Naive thymus-derived CD8-positive, alpha-beta T cell (primary cell): ENCODE data around the gene ADNP. TPM values are rescaled to one million over a fixed set of nuclear protein-coding genes. Genes with fewer than 3 reads are reported as not detected.

Experiments used
- ATAC-seq, 2 donors: fragments of 150-1000 bp; cut with Tn5 transposase in 1 of 2; sonication (Bioruptor Pico), chemical (Tn5 transposase) in 1 of 2; 1 replicate in 1 of 2; 2 replicates in 1 of 2; pipeline ENCODE4 v1.10.0; 2021; ENCODE audit warnings: mild to moderate bottlenecking in 2 of 2, moderate library complexity in 2 of 2
- POLR2A ChIA-PET: fragments of 350-600 bp; sonication (Branson Sonifier 250); formaldehyde crosslinking; loops from one replicate; lab custom pipeline; 2021; ENCODE audit warnings: antibody characterized with exemption; lab: Charles Lee
- DNase-seq, 10 donors: peaks; one replicate each; pipeline versions ENCODE4 v3.0.0 to v3.0.0-alpha.2; 2020 to 2022
- H3K27ac Mint-ChIP-seq, 10 donors: one replicate each; pipeline ENCODE4 v1.8.0; 2020 to 2022; ENCODE audit warnings: mild to moderate bottlenecking in 10 of 10, mixed read lengths in 10 of 10, moderate library complexity in 4 of 10, inconsistent platforms in 1 of 10
- H3K27me3 Mint-ChIP-seq, 5 donors: one replicate each; pipeline ENCODE4 v1.8.0; 2021 to 2022; ENCODE audit warnings: mixed read lengths in 5 of 5
- H3K36me3 Mint-ChIP-seq, 3 donors: one replicate each; pipeline ENCODE4 v1.8.0; 2020 to 2022; ENCODE audit warnings: mixed read lengths in 3 of 3, mild to moderate bottlenecking in 2 of 3, inconsistent platforms in 1 of 3
- H3K4me1 Mint-ChIP-seq, 4 donors: one replicate each; pipeline ENCODE4 v1.8.0; 2021 to 2022; ENCODE audit warnings: mixed read lengths in 4 of 4
- H3K4me3 Mint-ChIP-seq, 10 donors: one replicate each; pipeline ENCODE4 v1.8.0; 2020 to 2022; ENCODE audit warnings: mild to moderate bottlenecking in 10 of 10, mixed read lengths in 10 of 10, moderate library complexity in 6 of 10, inconsistent platforms in 1 of 10
- H3K9me3 Mint-ChIP-seq, 9 donors: one replicate each; pipeline ENCODE4 v1.8.0; 2020 to 2022; ENCODE audit warnings: mixed read lengths in 9 of 9, mild to moderate bottlenecking in 3 of 9, inconsistent platforms in 1 of 9, moderate library complexity in 1 of 9
- polyA plus RNA-seq, 3 donors: library from polyadenylated mRNA; unstranded; fragments of 300-500 nt; fragmentation: Illumina TruSeq; gene quantifications; one replicate each; pipeline ENCODE4 v1.2.3, GENCODE V29; 2021
- total RNA-seq, 8 experiments: library from RNA in 2 of 8; stranded (reverse) in 2 of 8; gene quantifications; one replicate each; pipeline ENCODE4 v1.2.3 and lab custom pipeline; 2021 to 2026

ADNP gene
- total and polyA plus RNA-seq, 5 experiments from 2014 or later: 6.3 to 73.8 (median 10.9) TPM

GRCh38 chr20:50877232-50877743, 53.9 kb downstream of the ADNP start:
- Mint-ChIP-seq H3K4me1 (peaks cover 0 to 3% (median 1%) of the 10 kb centered on the region in 4 donors), H3K4me3 (no peak overlapping the region), H3K27me3 (no peaks in the 10 kb centered on the region), H3K36me3 (peaks cover 0 to 57% (median 7%) of the 10 kb centered on the region in 3 donors), H3K27ac (peak overlapping the region in 2 of 10 donors; percentile 29 to 74), H3K9me3 (no peaks in the 10 kb centered on the region)
- ATAC-seq (no peak), DNase-seq (no peak)
- POLR2A ChIA-PET: interaction anchor here (0.6 kb wide), 1 partner anchor 61 kb away, joined by 6 read pairs; no protein-coding TSS in a partner anchor

- H3K36me3 Mint-ChIP-seq: peaks cover 0 to 52% (median 5%) of the 10 kb centered on the region in 3 donors
These were observed 54.4 kb downstream of the ADNP start for GRCh38 chr20:50876816-50877215.

GRCh38 chr20:50876063-50876685, 55.1 kb downstream of the ADNP start:
- Mint-ChIP-seq H3K4me1 (peaks cover 0 to 3% (median 1%) of the 10 kb centered on the region in 4 donors), H3K27me3 (no peaks in the 10 kb centered on the region), H3K36me3 (peaks cover 0 to 50% (median 5%) of the 10 kb centered on the region in 3 donors), H3K27ac (peak overlapping the region in 2 of 10 donors; percentile 58 to 69), H3K9me3 (no peaks in the 10 kb centered on the region), H3K4me3 (no peak overlapping the region)
- ATAC-seq (no peak), DNase-seq (no peak)
- POLR2A ChIA-PET: no interaction called here

More at GRCh38 chr20:50876816-50877215, 54.4 kb downstream of the ADNP start:
- no peak overlapping the region for H3K4me3 Mint-ChIP-seq
- no peaks in the 10 kb centered on the region for H3K27me3 Mint-ChIP-seq
- POLR2A ChIA-PET: interaction anchor here (0.6 kb wide), 1 partner anchor 60 kb away, joined by 6 read pairs; no protein-coding TSS in a partner anchor
- ATAC-seq (no peak), DNase-seq (no peak)
- peak overlapping the region in 1 of 10 donors; percentile 52 for H3K27ac Mint-ChIP-seq
- H3K4me1 Mint-ChIP-seq: peaks cover 0 to 3% (median 1%) of the 10 kb centered on the region in 4 donors
- no peaks in the 10 kb centered on the region for H3K9me3 Mint-ChIP-seq

DNA sequence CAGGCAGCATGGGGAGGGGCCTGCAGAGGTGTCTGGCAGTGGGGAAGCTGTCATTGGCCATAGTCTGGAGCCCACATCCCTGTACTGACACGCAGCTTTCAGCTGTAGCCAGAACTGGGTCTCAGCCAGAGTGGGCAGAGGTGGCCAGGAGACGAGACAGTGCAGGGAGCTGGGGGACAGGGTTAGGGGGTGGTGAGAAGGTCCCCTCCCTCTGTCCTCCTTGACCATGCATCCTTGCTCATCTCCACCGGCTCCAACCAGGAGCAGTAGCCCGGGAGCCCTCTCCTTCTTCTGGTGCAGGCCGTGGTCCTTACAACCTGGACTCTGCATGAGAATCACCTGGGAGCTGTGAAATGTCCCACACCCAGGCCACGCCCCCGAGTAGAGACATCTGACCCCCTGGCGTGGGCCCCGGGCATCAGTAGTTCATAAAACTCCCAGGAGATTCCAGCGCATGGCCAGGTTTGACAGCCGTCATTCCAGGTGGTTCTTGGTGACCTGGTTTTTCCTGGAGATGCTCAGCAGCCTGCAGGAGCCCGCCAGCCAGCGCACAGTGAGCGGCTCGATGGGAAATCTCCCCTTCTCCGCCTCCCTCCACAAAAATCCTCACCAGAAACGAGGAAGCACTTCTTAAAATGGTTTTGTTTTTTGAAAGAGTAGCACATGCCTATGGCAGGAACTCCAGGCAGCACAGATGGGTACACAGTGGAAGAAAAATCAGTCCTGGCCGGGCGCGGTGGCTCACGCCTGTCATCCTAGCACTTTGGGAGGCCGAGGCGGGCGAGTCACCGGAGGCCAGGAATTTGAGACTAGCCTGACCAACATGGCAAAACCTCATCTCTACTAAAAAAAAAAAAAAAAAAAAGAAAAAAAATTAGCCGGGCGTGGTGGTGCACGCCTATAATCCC, 56.2 kb downstream of the ADNP start:
- no peaks in the 10 kb centered on the region for H3K9me3 Mint-ChIP-seq
- peaks cover 0 to 3% (median 1%) of the 10 kb centered on the region in 4 donors for H3K4me1 Mint-ChIP-seq
- peaks cover 0 to 50% (median 5%) of the 10 kb centered on the region in 3 donors for H3K36me3 Mint-ChIP-seq
- no peak for DNase-seq
- no peak overlapping the region for H3K4me3 Mint-ChIP-seq
- no peak for ATAC-seq
- peak overlapping the region in 1 of 10 donors; percentile 12 for H3K27ac Mint-ChIP-seq
- POLR2A ChIA-PET: no interaction called here
- no peaks in the 10 kb centered on the region for H3K27me3 Mint-ChIP-seq

DNA sequence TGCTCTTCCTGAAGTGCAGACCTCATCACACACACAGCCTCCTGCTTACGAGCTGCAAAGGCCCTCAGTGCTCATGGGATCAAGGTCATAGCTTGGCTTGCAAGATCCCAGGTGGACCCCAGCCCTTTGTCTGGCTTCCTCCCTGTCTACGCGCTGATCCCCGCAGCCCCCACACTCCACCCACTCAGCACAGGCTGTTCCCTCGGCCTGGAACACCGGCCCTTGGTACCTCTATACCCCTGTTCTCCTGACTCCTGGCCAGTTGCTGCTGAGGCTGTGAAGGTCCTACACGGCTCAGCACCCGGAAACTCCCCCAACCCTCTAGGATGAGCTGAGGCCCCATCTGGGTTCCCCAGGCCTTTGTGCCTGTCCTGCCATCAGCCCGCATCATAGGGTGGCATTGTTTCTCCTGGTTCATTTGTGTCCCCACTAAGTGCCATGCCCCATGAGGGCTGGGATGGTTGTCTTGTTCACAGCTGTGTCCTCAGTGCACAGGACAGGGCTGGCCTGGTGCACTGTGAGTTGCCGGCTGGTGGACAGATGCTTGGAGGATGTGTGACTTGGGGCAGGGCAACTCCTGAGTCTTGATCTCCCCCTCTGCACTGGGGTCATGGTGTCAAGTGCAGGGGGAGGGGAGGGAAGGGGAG, 57.0 kb downstream of the ADNP start:
- peaks cover 0 to 45% (median 5%) of the 10 kb centered on the region in 3 donors for H3K36me3 Mint-ChIP-seq
- peaks cover 0 to 5% (median 0%) of the 10 kb centered on the region in 4 donors for H3K4me1 Mint-ChIP-seq
- POLR2A ChIA-PET: no interaction called here
- no peaks in the 10 kb centered on the region for H3K9me3 Mint-ChIP-seq
- no peaks in the 10 kb centered on the region for H3K27me3 Mint-ChIP-seq
- H3K27ac Mint-ChIP-seq: peak overlapping the region in 4 of 10 donors; percentile 12 to 80 (median 63)
- no peak overlapping the region for H3K4me3 Mint-ChIP-seq
- no peak for ATAC-seq
- no peak for DNase-seq

DNA sequence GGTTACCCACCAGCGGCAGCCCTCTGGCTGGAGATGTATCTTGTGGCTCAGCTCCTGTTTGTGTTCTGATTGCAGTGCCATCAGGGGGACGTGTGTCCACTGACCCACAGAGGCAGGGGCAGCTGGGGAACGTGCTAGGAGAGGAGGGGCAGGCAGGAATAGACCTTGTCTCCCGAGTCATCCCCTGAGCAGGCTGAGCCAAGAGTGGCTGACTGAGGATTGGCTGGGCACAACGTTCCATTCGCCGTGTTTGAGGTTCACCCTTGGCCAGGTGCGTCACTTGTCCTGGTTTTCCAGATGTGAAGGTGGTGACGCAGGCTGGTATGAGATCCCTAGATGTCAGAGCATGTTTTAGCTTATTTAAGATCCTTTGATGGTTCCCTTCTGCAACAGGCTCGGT, 57.7 kb downstream of the ADNP start:
- Mint-ChIP-seq H3K4me3 (no peak overlapping the region), H3K9me3 (no peaks in the 10 kb centered on the region), H3K27ac (peak overlapping the region in 4 of 10 donors; percentile 25 to 55 (median 31)), H3K36me3 (peaks cover 0 to 40% (median 5%) of the 10 kb centered on the region in 3 donors), H3K27me3 (no peaks in the 10 kb centered on the region), H3K4me1 (peaks cover 0 to 5% (median under 1%) of the 10 kb centered on the region in 4 donors)
- no peak for ATAC-seq
- POLR2A ChIA-PET: interaction anchor here (1.2 kb wide), 1 partner anchor 58 kb away, joined by 3 read pairs; the partner anchor contains the start of gene ADNP
- no peak for DNase-seq

DNA sequence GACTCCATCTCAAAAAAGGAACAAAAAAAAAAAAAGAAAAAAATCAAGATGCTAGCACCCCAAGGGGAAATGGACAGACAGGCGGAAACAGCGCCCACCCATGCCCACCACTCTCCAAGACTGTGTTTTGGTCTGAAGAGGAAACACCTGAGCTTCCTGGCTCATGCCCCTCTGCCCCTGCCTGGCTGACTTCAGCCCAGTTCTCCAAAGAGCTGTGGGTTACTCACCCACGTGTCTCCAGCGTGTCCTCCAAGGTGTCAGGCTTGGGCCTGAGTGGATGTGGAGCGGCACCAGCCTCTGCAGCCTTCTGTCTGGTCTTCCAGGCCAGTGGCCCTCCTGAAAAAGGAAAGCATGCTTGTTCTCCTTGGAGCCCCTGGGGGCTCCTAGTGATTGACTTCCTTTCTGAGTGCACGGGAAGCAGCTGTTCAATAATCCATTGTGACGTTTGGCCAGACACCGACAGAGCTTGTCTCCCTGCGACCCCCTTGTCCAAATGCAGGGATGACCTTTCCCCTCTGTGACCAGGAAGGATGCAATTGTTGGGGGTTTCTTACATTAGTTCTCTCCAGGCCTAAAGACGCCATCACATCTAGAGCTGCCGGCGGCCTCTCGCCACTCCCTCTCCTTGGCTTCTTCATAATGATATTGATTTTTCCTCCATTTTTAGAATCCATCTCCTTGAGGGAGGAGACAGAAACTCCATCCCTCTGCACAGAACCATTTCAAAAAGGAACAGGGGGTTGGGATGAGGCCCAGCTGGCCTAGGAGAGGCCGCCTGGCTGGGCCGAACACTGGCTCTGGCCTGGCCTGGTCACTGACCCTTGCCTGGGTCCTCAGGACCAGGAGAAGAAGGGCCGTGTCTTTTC, 58.4 kb downstream of the ADNP start:
- Mint-ChIP-seq H3K4me3 (no peak overlapping the region), H3K4me1 (peaks cover 0 to 5% (median under 1%) of the 10 kb centered on the region in 4 donors), H3K36me3 (peaks cover 0 to 36% (median 5%) of the 10 kb centered on the region in 3 donors), H3K27me3 (no peaks in the 10 kb centered on the region), H3K9me3 (no peaks in the 10 kb centered on the region), H3K27ac (peak overlapping the region in 5 of 10 donors; percentile 12 to 71 (median 51))
- no peak for ATAC-seq
- no peak for DNase-seq
- POLR2A ChIA-PET: interaction anchor here (0.7 to 1.8 kb wide), 3 partner anchors 56 to 78 kb away, joined by 3 to 6 read pairs (median 4); partner anchors contain the start of genes ADNP and BCAS4

- peaks cover 0 to 19% (median 0%) of the 10 kb centered on the region in 3 donors for H3K36me3 Mint-ChIP-seq
- no peaks in the 10 kb centered on the region for H3K27me3 Mint-ChIP-seq
- H3K4me3 Mint-ChIP-seq: no peak overlapping the region
- H3K27ac Mint-ChIP-seq: no peak overlapping the region
- ATAC-seq (no peak), DNase-seq (no peak)
- H3K9me3 Mint-ChIP-seq: no peaks in the 10 kb centered on the region
- H3K4me1 Mint-ChIP-seq: peaks cover 0 to 3% (median 1%) of the 10 kb centered on the region in 4 donors
- POLR2A ChIA-PET: no interaction called here
These were observed 60.6 kb downstream of the ADNP start for GRCh38 chr20:50870561-50871161.

GRCh38 chr20:50868509-50869495, 62.4 kb downstream of the ADNP start:
- Mint-ChIP-seq H3K9me3 (no peaks in the 10 kb centered on the region), H3K36me3 (peaks cover 0 to 13% (median 0%) of the 10 kb centered on the region in 3 donors), H3K4me3 (no peak overlapping the region), H3K4me1 (peaks cover 0 to 4% (median 2%) of the 10 kb centered on the region in 4 donors), H3K27ac (peak overlapping the region in 4 of 10 donors; percentile 29 to 65 (median 38)), H3K27me3 (no peaks in the 10 kb centered on the region)
- DNase-seq (peak in 1 of 10 donors; percentile 27), ATAC-seq (no peak)
- POLR2A ChIA-PET: interaction anchor here (1.0 kb wide), 1 partner anchor 61 kb away, joined by 5 read pairs; no protein-coding TSS in a partner anchor

DNA sequence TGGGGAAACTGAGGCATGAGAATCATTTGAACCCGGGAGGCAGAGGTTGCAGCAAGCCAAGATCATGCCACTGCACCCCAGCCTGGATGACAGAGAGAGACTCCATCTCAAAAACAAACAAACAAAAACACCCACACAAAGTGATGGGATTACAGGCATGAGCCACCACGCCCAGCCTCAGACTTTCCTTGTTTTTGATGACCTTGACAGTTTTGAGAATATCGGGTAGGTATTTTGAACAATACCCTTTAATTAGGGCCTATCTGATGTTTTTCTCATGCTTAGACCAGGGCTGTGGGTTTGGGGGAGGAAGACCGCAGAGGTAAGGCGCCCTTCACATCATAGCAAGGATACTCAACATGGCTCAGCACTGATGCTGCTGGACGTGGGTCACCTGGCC, 63.4 kb downstream of the ADNP start:
- POLR2A ChIA-PET: interaction anchor here (1.0 kb wide), 1 partner anchor 62 kb away, joined by 5 read pairs; no protein-coding TSS in a partner anchor
- ATAC-seq (no peak), DNase-seq (no peak)
- no peaks in the 10 kb centered on the region for H3K27me3 Mint-ChIP-seq
- peak overlapping the region in 2 of 10 donors; percentile 5 to 65 for H3K27ac Mint-ChIP-seq
- no peak overlapping the region for H3K4me3 Mint-ChIP-seq
- peaks cover 0 to 4% (median 2%) of the 10 kb centered on the region in 4 donors for H3K4me1 Mint-ChIP-seq
- H3K36me3 Mint-ChIP-seq: peaks cover 0 to 12% (median 0%) of the 10 kb centered on the region in 3 donors
- H3K9me3 Mint-ChIP-seq: no peaks in the 10 kb centered on the region
